ENCODE results near the gene STX19. TPM values are rescaled to one million over a fixed set of nuclear protein-coding genes. Genes with fewer than 3 reads are reported as not detected.

The STX19 gene
- total and polyA plus RNA-seq, 8 donors = 1.7 to 21.1 (median 9.2) TPM; not detected in 3

- TF ChIP-seq EP300 (IDR thresholded peaks at IDR 0.05) (no peak), CTCF (IDR thresholded peaks at IDR 0.05) (no peak), POLR2A (IDR thresholded peaks at IDR 0.05) (no peak), POLR2AphosphoS5 (IDR thresholded peaks at IDR 0.05) (no peak)
- no peaks in the 10 kb centered on the region for H3K36me3 ChIP-seq
- 78 to 84% (median 78%) methylated on average over 3 of the region's 3 CpGs for WGBS, 5 donors
- H3K9me3 ChIP-seq = no peaks in the 10 kb centered on the region
- no peak overlapping the region for H3K4me3 ChIP-seq
- no peaks in the 10 kb centered on the region for H3K27me3 ChIP-seq
- intact Hi-C loops (cut with DNase I; ENCODE audit: low total_unique reads) = no loop called here
- H3K27ac ChIP-seq = no peak overlapping the region
- DNase-seq = no peak
- H3K4me1 ChIP-seq = peaks cover 0 to 10% (median 0%) of the 10 kb centered on the region in 4 donors
Measured at GRCh38 chr3:93992207-93992606, 36.2 kb downstream of the STX19 start.

- Histone ChIP-seq H3K4me1 (peaks cover 0 to 10% (median 0%) of the 10 kb centered on the region in 4 donors), H3K4me3 (no peak overlapping the region), H3K36me3 (no peaks in the 10 kb centered on the region), H3K27me3 (no peaks in the 10 kb centered on the region), H3K9me3 (no peaks in the 10 kb centered on the region), H3K27ac (no peak overlapping the region)
- WGBS, 5 donors = 58 to 79% (median 66%) methylated on average over 2 of the region's 2 CpGs
- no peak for TF ChIP-seq POLR2AphosphoS5 (IDR thresholded peaks at IDR 0.05)
- no peak for DNase-seq
- intact Hi-C loops (cut with DNase I; ENCODE audit: low total_unique reads) = no loop called here
Measured at GRCh38 chr3:93991631-93992030, 36.8 kb downstream of the STX19 start.

GRCh38 chr3:93989241-93989640 lies 39.2 kb downstream of the STX19 start:
- Histone ChIP-seq H3K27ac (no peak overlapping the region), H3K4me1 (peaks cover 0 to 10% (median 0%) of the 10 kb centered on the region in 4 donors), H3K4me3 (no peak overlapping the region), H3K9me3 (no peaks in the 10 kb centered on the region), H3K27me3 (no peaks in the 10 kb centered on the region), H3K36me3 (no peaks in the 10 kb centered on the region)
- intact Hi-C loops (cut with DNase I; ENCODE audit: low total_unique reads) = no loop called here
- TF ChIP-seq CTCF (IDR thresholded peaks at IDR 0.05) (no peak), POLR2AphosphoS5 (IDR thresholded peaks at IDR 0.05) (no peak)
- DNase-seq = no peak
- WGBS, 5 donors = 80 to 94% (median 89%) methylated on average over 3 of the region's 3 CpGs

GRCh38 chr3:93988764-93989163 lies 39.6 kb downstream of the STX19 start:
- intact Hi-C loops (cut with DNase I; ENCODE audit: low total_unique reads) = no loop called here
- H3K36me3 ChIP-seq = no peaks in the 10 kb centered on the region
- H3K4me1 ChIP-seq = peaks cover 0 to 10% (median 0%) of the 10 kb centered on the region in 4 donors
- no peak overlapping the region for H3K4me3 ChIP-seq
- no peaks in the 10 kb centered on the region for H3K9me3 ChIP-seq
- TF ChIP-seq POLR2A (IDR thresholded peaks at IDR 0.05) (no peak), EP300 (IDR thresholded peaks at IDR 0.05) (no peak), CTCF (IDR thresholded peaks at IDR 0.05) (no peak), POLR2AphosphoS5 (IDR thresholded peaks at IDR 0.05) (no peak)
- 90 to 99% (median 91%) methylated on average over 9 of the region's 9 CpGs for WGBS, 5 donors
- no peaks in the 10 kb centered on the region for H3K27me3 ChIP-seq
- H3K27ac ChIP-seq = no peak overlapping the region
- no peak for DNase-seq

GRCh38 chr3:93988283-93988682 lies 40.1 kb downstream of the STX19 start:
- intact Hi-C loops (cut with DNase I; ENCODE audit: low total_unique reads) = no loop called here
- peaks cover 0 to 10% (median 0%) of the 10 kb centered on the region in 4 donors for H3K4me1 ChIP-seq
- no peak for DNase-seq
- no peak overlapping the region for H3K27ac ChIP-seq
- no peaks in the 10 kb centered on the region for H3K27me3 ChIP-seq
- no peak for TF ChIP-seq POLR2AphosphoS5 (IDR thresholded peaks at IDR 0.05)
- no peak for TF ChIP-seq CTCF (IDR thresholded peaks at IDR 0.05)
- no peak for TF ChIP-seq EP300 (IDR thresholded peaks at IDR 0.05)
- TF ChIP-seq POLR2A (IDR thresholded peaks at IDR 0.05) = no peak
- no peaks in the 10 kb centered on the region for H3K36me3 ChIP-seq
- no peaks in the 10 kb centered on the region for H3K9me3 ChIP-seq
- no peak overlapping the region for H3K4me3 ChIP-seq

Measured in stomach (tissue), 9 donors.